ENCODE measurements around the gene CBLL1.

DNA sequence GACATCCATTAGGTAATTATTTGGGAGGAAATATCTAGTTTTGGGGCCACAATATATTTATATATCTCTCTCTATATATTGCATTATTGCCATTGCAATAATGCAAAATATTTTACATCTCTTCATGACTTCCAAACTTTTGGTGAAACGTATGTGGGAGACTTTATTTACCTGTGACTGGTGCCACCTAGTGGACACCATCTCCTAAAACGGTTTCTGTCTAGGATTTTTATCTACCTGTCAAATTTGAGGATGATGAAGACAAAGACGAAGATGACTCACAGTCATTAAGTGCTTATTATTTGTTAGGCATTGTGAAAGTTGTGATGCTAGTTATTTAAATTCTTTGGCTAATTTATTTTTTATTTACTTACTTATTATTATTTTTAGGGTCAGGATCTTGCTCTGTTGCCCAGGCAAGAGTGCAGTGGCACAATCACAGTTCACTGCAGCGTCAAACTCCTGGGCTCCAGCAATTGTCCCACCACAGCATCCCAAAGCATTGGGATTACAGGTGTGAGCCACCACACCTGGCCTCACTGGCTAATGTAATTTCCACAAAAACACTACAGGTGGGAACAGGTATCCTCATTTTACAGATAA lies 18.7 kb upstream of the CBLL1 start:
- TF ChIP-seq CTCF (conservative IDR thresholded peaks at IDR 0.05; ENCODE audit: low read depth, low read length) (peak; percentile 71), BHLHE40 (IDR thresholded peaks at IDR 0.05; ENCODE audit: low read depth, low read length) (no peak), RAD21 (IDR thresholded peaks at IDR 0.05; ENCODE audit: low read length) (peak; percentile 76)

All from IMR-90 (cell line).